NOMO-1 (cell line): ENCODE results near the gene UBAP2.
A peak's percentile ranks its signal among the peaks of the same experiment; 100 is the strongest.

Source experiments
- DNase-seq, 2 experiments: peaks; one replicate each; lab custom pipeline; 2025; ENCODE audit not compliant: unreplicated experiment in 2 of 2; lab: John Stamatoyannopoulos, UW

Gene UBAP2

GRCh38 chr9:34048727-34049629 lies at the start of gene UBAP2:
UBAP2 (minus strand) TSS chr9:34048887; CDS start chr9:34017148, 31,739 bp downstream.
- DNase-seq: peak; percentile 98

GRCh38 chr9:34098307-34098706 lies 49.6 kb upstream of the UBAP2 start:
- no peak for DNase-seq

GRCh38 chr9:34097865-34098264 lies 49.2 kb upstream of the UBAP2 start:
- no peak for DNase-seq

GRCh38 chr9:34096751-34097150 lies 48.1 kb upstream of the UBAP2 start:
- DNase-seq: no peak

GRCh38 chr9:34093578-34093977 lies 44.9 kb upstream of the UBAP2 start:
- no peak for DNase-seq

GRCh38 chr9:34089311-34089710 lies 40.6 kb upstream of the UBAP2 start:
- no peak for DNase-seq

- DNase-seq: no peak
These were observed 38.7 kb upstream of the UBAP2 start for GRCh38 chr9:34087370-34087769.

GRCh38 chr9:34086864-34087263 lies 38.2 kb upstream of the UBAP2 start:
- DNase-seq: no peak

GRCh38 chr9:34085581-34086500 lies 37.2 kb upstream of the UBAP2 start:
- DNase-seq: no peak

- no peak for DNase-seq
These were observed 35.9 kb upstream of the UBAP2 start for GRCh38 chr9:34084562-34084961.

- no peak for DNase-seq
These were observed 30.5 kb upstream of the UBAP2 start for GRCh38 chr9:34079181-34079580.

- DNase-seq: no peak
These were observed 24.3 kb upstream of the UBAP2 start for GRCh38 chr9:34072868-34073590.

GRCh38 chr9:34072410-34072809 lies 23.7 kb upstream of the UBAP2 start:
- DNase-seq: no peak

- DNase-seq: no peak
These were observed 22.1 kb upstream of the UBAP2 start for GRCh38 chr9:34070606-34071324.

- no peak for DNase-seq
These were observed 21.1 kb upstream of the UBAP2 start for GRCh38 chr9:34069831-34070230.

- no peak for DNase-seq
These were observed 16.9 kb upstream of the UBAP2 start for GRCh38 chr9:34065541-34065940.

- no peak for DNase-seq
These were observed 11.3 kb upstream of the UBAP2 start for GRCh38 chr9:34059954-34060353.

- no peak for DNase-seq
These were observed 10.6 kb upstream of the UBAP2 start for GRCh38 chr9:34059281-34059680.

- no peak for DNase-seq
These were observed 1.1 kb upstream of the UBAP2 start for GRCh38 chr9:34049630-34050384.
